K562 (cell line): ENCODE results near the gene EMC10. TPM values are rescaled to one million over a fixed set of nuclear protein-coding genes. Genes with fewer than 3 reads are reported as not detected.

Experiments
- ATAC-seq: fragments of 200-7000 bp; cut with Tn5 transposase; 3 replicates; pipeline ENCODE4 v1.9.1; 2020; ENCODE audit warnings: moderate library complexity
- BruUV-seq: library from RNA; stranded (reverse); fragments of 400-500 nt; replicated peaks from 2 replicates; lab custom pipeline; 2021; lab: Mats Ljungman, UMichigan
- CTCF ChIA-PET: fragments of 300-600 bp; formaldehyde crosslinking; extraction: SDS; loops from one replicate; lab custom pipeline; 2021; ENCODE audit warnings: low intra/inter-chr PET ratio; lab: Yijun Ruan, JAX
- POLR2A ChIA-PET: fragments of 300-600, 350-650 bp; sonication (Branson Sonifier 250); formaldehyde crosslinking; extraction: SDS; loops from one replicate; lab custom pipeline; 2021; ENCODE audit warnings: antibody characterized with exemption, inconsistent platforms; lab: Yijun Ruan, JAX
- DNase-seq, 4 experiments: peaks; one replicate each; pipeline versions ENCODE4 v3.0.0 to v3.0.0-alpha.2; 2011 to 2018; ENCODE audit warnings: low spot score in 3 of 4, mixed read lengths in 3 of 4; ENCODE audit errors: extremely low read depth in 1 of 4
- FAIRE-seq: peaks from 2 replicates; lab custom pipeline; 2011; peaks lifted over from hg19 to GRCh38; lab: Jason Lieb, UNC
- H2AFZ ChIP-seq: 2 replicates; pipeline ENCODE4 v1.6.0; 2011; ENCODE audit warnings: low read depth, low read length, control low read depth, inconsistent platforms
- H3K27ac ChIP-seq: fragments of 200-600 bp; 3 replicates; pipeline ENCODE4 v1.8.0; 2011; ENCODE audit warnings: low read depth, mild to moderate bottlenecking, control low read depth, inconsistent platforms, low read length, moderate library complexity, mixed read lengths; ENCODE audit errors: extremely low read depth
- H3K27me3 ChIP-seq, 2 experiments: fragments of 300-600 bp in 1 of 2; 2 replicates in 1 of 2; 3 replicates in 1 of 2; pipeline versions ENCODE4 v1.6.0 to v1.8.0; 2011; ENCODE audit warnings: inconsistent platforms in 2 of 2, low read length in 2 of 2, mild to moderate bottlenecking in 1 of 2, mixed read lengths in 1 of 2, moderate library complexity in 1 of 2; ENCODE audit not compliant: control insufficient read depth in 2 of 2, insufficient read depth in 2 of 2
- H3K36me3 ChIP-seq: fragments of 300-600 bp; 3 replicates; pipeline ENCODE4 v1.8.0; 2011; ENCODE audit warnings: mild to moderate bottlenecking, low read length, inconsistent platforms; ENCODE audit not compliant: control insufficient read depth, insufficient read depth
- H3K4me1 ChIP-seq, 2 experiments: fragments of 200-600 bp in 1 of 2; replicated peaks in 1 of 2; 2 replicates in 1 of 2; 3 replicates in 1 of 2; pipeline versions ENCODE4 v1.5.1 to v1.8.0; 2011; ENCODE audit warnings: inconsistent platforms in 2 of 2, low read length in 2 of 2, mild to moderate bottlenecking in 1 of 2, mixed read lengths in 1 of 2, moderate library complexity in 1 of 2; ENCODE audit not compliant: control insufficient read depth in 2 of 2, insufficient read depth in 2 of 2
- H3K4me2 ChIP-seq: 2 replicates; pipeline ENCODE4 v1.6.1; 2011; ENCODE audit warnings: low read length, control low read depth, inconsistent platforms, mixed read lengths; ENCODE audit not compliant: insufficient read depth
- H3K4me3 ChIP-seq: fragments of 200-600 bp; sonication (generic), shearing (Covaris generic); 2 replicates; pipeline ENCODE4 v1.5.1; 2016; ENCODE audit warnings: control low read depth, inconsistent platforms
- H3K79me2 ChIP-seq: fragments of 200-600 bp; 3 replicates; pipeline ENCODE4 v1.8.0; 2011; ENCODE audit warnings: low read length, inconsistent platforms; ENCODE audit not compliant: control insufficient read depth, insufficient read depth
- H3K9ac ChIP-seq, 2 experiments: 2 replicates each; pipeline versions ENCODE4 v1.6.0 to v1.6.1; 2011; ENCODE audit warnings: low read depth in 2 of 2, low read length in 2 of 2, control low read depth in 1 of 2, inconsistent platforms in 1 of 2, mild to moderate bottlenecking in 1 of 2, mixed read lengths in 1 of 2; ENCODE audit not compliant: insufficient read depth in 1 of 2
- H3K9me1 ChIP-seq: one replicate; pipeline ENCODE4 v1.6.0; 2011; ENCODE audit warnings: inconsistent platforms, mild to moderate bottlenecking, low read length, moderate library complexity; ENCODE audit not compliant: control insufficient read depth, insufficient read depth
- H3K9me3 ChIP-seq: replicated peaks from 2 replicates; pipeline ENCODE4 v1.5.1; 2011; ENCODE audit warnings: low read depth, low read length, inconsistent platforms; ENCODE audit not compliant: control insufficient read depth, insufficient read depth
- H4K20me1 ChIP-seq: replicated peaks from 2 replicates; pipeline ENCODE4 v1.6.1; 2011; ENCODE audit warnings: low read length, inconsistent platforms, mixed read lengths; ENCODE audit not compliant: control insufficient read depth, insufficient read depth
- ESRRA ChIP-seq: fragments of 450-650 bp; IDR thresholded peaks from 2 replicates; pipeline ENCODE4 v1.6.1; 2014; ENCODE audit warnings: low read depth, mild to moderate bottlenecking, moderate library complexity, borderline replicate concordance
- HMGXB4 ChIP-seq: sonication (generic); formaldehyde crosslinking; IDR thresholded peaks from 2 replicates; pipeline ENCODE4 v1.8.1; 2023; ENCODE audit warnings: mild to moderate bottlenecking, missing genetic modification reagents
- NFXL1 ChIP-seq: fragments of 450-650 bp; formaldehyde crosslinking; IDR thresholded peaks from 2 replicates; pipeline ENCODE4 v1.4.0; 2021; ENCODE audit warnings: mild to moderate bottlenecking
- PHB2 ChIP-seq: fragments of 450-650 bp; IDR thresholded peaks from 2 replicates; pipeline ENCODE4 v1.6.1; 2017; ENCODE audit warnings: low read depth
- PPARD ChIP-seq: fragments of 250-450 bp; sonication (Bioruptor Pico); IDR thresholded peaks from 2 replicates; pipeline ENCODE4 v1.8.0; 2022; ENCODE audit warnings: inconsistent platforms, mild to moderate bottlenecking, moderate library complexity
- SMARCB1 ChIP-seq: IDR thresholded peaks from 2 replicates; pipeline ENCODE4 v1.6.1; 2011; ENCODE audit warnings: improper control_type of control experiment, low read depth; ENCODE audit not compliant: insufficient read length
- TFE3 ChIP-seq: fragments of 450-650 bp; formaldehyde crosslinking; IDR thresholded peaks from 2 replicates; pipeline ENCODE4 v1.4.0; 2020; ENCODE audit warnings: mild to moderate bottlenecking, mixed read lengths
- UBTF ChIP-seq, 2 experiments: IDR thresholded peaks; 2 replicates each; pipeline ENCODE4 v1.6.1; 2012; ENCODE audit warnings: improper control_type of control experiment in 2 of 2, low read depth in 2 of 2, low read length in 2 of 2, borderline replicate concordance in 1 of 2
- YBX1 ChIP-seq: fragments of 450-650 bp; IDR thresholded peaks from 2 replicates; pipeline ENCODE4 v1.7.1; 2016; ENCODE audit warnings: mild to moderate bottlenecking
- ZBED1 ChIP-seq: IDR thresholded peaks from 2 replicates; pipeline ENCODE4 v1.6.1; 2014
- ZKSCAN1 ChIP-seq: fragments of 150-350 bp; IDR thresholded peaks from 2 replicates; pipeline ENCODE4 v1.6.1; 2016; ENCODE audit warnings: low read depth, low read length
- WGBS: fragments of 100-300 bp; shearing (Covaris generic); methylation state at CpG from one replicate; pipeline ENCODE4 v1.1.6; 2016; ENCODE audit warnings: low coverage, mixed read lengths; ENCODE audit not compliant: insufficient coverage; ENCODE audit errors: missing lambda C conversion rate; 5-methylcytosine and 5-hydroxymethylcytosine counted together
- in situ Hi-C: fragments of 300-500 bp; cut with MboI; formaldehyde crosslinking; loops from 4 replicates; pipeline ENCODE4 v1.15.0; 2018; ENCODE audit warnings: inconsistent platforms, mixed read lengths
- intact Hi-C: fragments of 100-400 bp; cut with micrococcal nuclease; formaldehyde crosslinking; loops from 2 replicates; pipeline ENCODE4 v1.14.2; 2022
- polyA plus RNA-seq, 8 experiments: library from polyadenylated mRNA; depleted of rRNA in 4 of 8; stranded (reverse) in 5 of 8; unstranded in 3 of 8; fragments of >200 nt; fragmentation: Nextera tagmentation in 2 of 8; fragmentation: Illumina TruSeq in 1 of 8; extraction: Ambion mirVana in 2 of 8; extraction: Trizol in 1 of 8; gene quantifications; 2 replicates each; pipeline versions ENCODE4 v1.2.1 to v1.2.3, GENCODE V29; 2011 to 2014; ENCODE audit warnings: inconsistent platforms in 1 of 8, missing spikeins in 1 of 8
- total RNA-seq, 7 experiments: library from RNA; depleted of rRNA in 6 of 7; stranded (reverse); fragments of >200 nt in 6 of 7; fragmentation: Illumina TruSeq in 2 of 7; extraction: Trizol in 2 of 7; gene quantifications; 2 replicates each; pipeline versions ENCODE4 v1.2.1 to v1.2.3, GENCODE V29; 2011 to 2021; ENCODE audit warnings: low replicate concordance in 1 of 7

Gene EMC10
- total and polyA plus RNA-seq, 9 of the 15 experiments (the other 6 are each of a cell fraction or from before 2014, with no cell fraction given) = 1.4 to 46.0 (median 13.1) TPM

- TF ChIP-seq TFE3 (CRISPR knock-in tag) = no peak
- TF ChIP-seq ZKSCAN1 = no peak
- no peak for TF ChIP-seq PPARD (CRISPR knock-in tag)
- TF ChIP-seq SMARCB1 = no peak
Observed at GRCh38 chr19:50482271-50482855, 6.1 kb downstream of the EMC10 start (continued).

- 64% methylated on average over 10 of the region's 10 CpGs for WGBS
- in situ Hi-C loops = no loop called here
- POLR2A ChIA-PET = interaction anchor here (0.7 to 1.3 kb wide), 2 partner anchors 23 to 132 kb away, joined by 3 to 4 read pairs; no protein-coding TSS in a partner anchor
- Histone ChIP-seq H3K4me2 (no peak overlapping the region), H3K36me3 (peaks cover 50% of the 10 kb centered on the region; the same call in 2 of the 3 replicates), H3K4me3 (no peak overlapping the region), H3K9ac (no peak overlapping the region), H3K9me1 (no peaks in the 10 kb centered on the region), H3K27me3 (no peaks in the 10 kb centered on the region; a peak in 1 of 5 replicates), H3K9me3 (peaks cover 9% of the 10 kb centered on the region), H3K4me1 (peaks cover 0 to 34% of the 10 kb centered on the region in 2 experiments; a peak in 2 of 5 replicates), H4K20me1 (peaks cover 7% of the 10 kb centered on the region; the same call in 1 of the 2 replicates), H2AFZ (no peak overlapping the region), H3K27ac (no peak overlapping the region), H3K79me2 (peaks cover 13% of the 10 kb centered on the region)
- ATAC-seq (no peak), FAIRE-seq (no peak), DNase-seq (no peak)
- intact Hi-C loops = no loop called here
- BruUV-seq = TSS peak; percentile 24
- CTCF ChIA-PET = no interaction called here
- TF ChIP-seq ESRRA = no peak
- TF ChIP-seq HMGXB4 (CRISPR knock-in tag) = no peak
- TF ChIP-seq YBX1 = no peak
- no peak for TF ChIP-seq UBTF (IDR thresholded peaks at IDR 0.05; ENCODE audit: borderline replicate concordance in 1 of 2, low read depth in 2 of 2, low read length in 2 of 2)
- no peak for TF ChIP-seq NFXL1 (CRISPR knock-in tag)
- no peak for TF ChIP-seq ZBED1
- no peak for TF ChIP-seq PHB2
Observed at GRCh38 chr19:50482916-50483315, 6.6 kb downstream of the EMC10 start.
